ENCODE results near the gene ANAPC10.

DNA sequence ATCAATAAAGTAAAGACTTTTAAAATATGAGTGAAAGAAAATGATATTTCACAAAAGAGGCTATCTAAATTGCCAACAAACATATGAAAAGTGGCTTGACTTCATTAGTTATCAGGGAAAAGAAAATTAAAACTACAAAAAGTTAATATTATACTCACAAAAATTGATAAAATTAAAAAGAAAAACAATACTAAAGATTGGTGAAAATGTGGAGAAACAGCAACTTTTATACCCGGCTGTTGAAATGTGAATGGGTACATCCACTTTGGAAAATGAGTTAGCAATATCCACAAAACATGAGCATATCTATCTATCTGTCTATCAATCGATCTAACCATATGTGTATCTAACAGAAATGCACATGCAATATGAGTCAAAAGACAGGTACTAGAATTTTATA lies 122.3 kb downstream of the ANAPC10 start:
- TF ChIP-seq EZH2 (IDR thresholded peaks at IDR 0.05): no peak
- TF ChIP-seq, protein P1, sequence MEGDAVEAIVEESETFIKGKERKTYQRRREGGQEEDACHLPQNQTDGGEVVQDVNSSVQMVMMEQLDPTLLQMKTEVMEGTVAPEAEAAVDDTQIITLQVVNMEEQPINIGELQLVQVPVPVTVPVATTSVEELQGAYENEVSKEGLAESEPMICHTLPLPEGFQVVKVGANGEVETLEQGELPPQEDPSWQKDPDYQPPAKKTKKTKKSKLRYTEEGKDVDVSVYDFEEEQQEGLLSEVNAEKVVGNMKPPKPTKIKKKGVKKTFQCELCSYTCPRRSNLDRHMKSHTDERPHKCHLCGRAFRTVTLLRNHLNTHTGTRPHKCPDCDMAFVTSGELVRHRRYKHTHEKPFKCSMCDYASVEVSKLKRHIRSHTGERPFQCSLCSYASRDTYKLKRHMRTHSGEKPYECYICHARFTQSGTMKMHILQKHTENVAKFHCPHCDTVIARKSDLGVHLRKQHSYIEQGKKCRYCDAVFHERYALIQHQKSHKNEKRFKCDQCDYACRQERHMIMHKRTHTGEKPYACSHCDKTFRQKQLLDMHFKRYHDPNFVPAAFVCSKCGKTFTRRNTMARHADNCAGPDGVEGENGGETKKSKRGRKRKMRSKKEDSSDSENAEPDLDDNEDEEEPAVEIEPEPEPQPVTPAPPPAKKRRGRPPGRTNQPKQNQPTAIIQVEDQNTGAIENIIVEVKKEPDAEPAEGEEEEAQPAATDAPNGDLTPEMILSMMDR (IDR thresholded peaks at IDR 0.05 in 2 of 3, conservative IDR thresholded peaks at IDR 0.05 in 1 of 3; ENCODE audit: borderline replicate concordance in 1 of 3, insufficient read depth in 1 of 3, low read depth in 2 of 3, low read length in 2 of 3): no peak

Measured in HCT116 (cell line).